Activated CD4-positive, alpha-beta T cell treated with anti-CD3 and anti-CD28 coated beads, Interleukin-2, amount 10 ng/mL, durations not matched to agents 7 days and 5 days (primary cell): ENCODE results near the gene SBF2. TPM values are rescaled to one million over a fixed set of nuclear protein-coding genes. Genes with fewer than 3 reads are reported as not detected.
"Not testable (repeated sequence)": the region's sequence is repeated elsewhere in the genome, so short reads cannot be mapped to it uniquely, and the experiment has no call there.

Source experiments
- CTCF ChIA-PET: fragments of 350-600 bp; sonication (Branson Sonifier 250); formaldehyde crosslinking; loops from one replicate; lab custom pipeline; 2021; ENCODE audit warnings: antibody characterized with exemption; lab: Charles Lee
- POLR2A ChIA-PET: fragments of 350-600 bp; sonication (Branson Sonifier 250); formaldehyde crosslinking; loops from one replicate; lab custom pipeline; 2021; ENCODE audit warnings: antibody characterized with exemption; lab: Charles Lee
- DNase-seq: peaks from one replicate; pipeline ENCODE4 v3.0.0-alpha.2; 2020
- H3K27ac Mint-ChIP-seq: one replicate; pipeline ENCODE4 v1.8.0; 2021; ENCODE audit warnings: mild to moderate bottlenecking, moderate library complexity, mixed read lengths
- H3K27me3 Mint-ChIP-seq: one replicate; pipeline ENCODE4 v1.8.0; 2021; ENCODE audit warnings: mixed read lengths
- H3K36me3 Mint-ChIP-seq: one replicate; pipeline ENCODE4 v1.8.0; 2021; ENCODE audit warnings: low read depth, mixed read lengths
- H3K4me1 Mint-ChIP-seq: one replicate; pipeline ENCODE4 v1.8.0; 2021; ENCODE audit warnings: mixed read lengths
- H3K4me3 Mint-ChIP-seq: one replicate; pipeline ENCODE4 v1.8.0; 2021; ENCODE audit warnings: mild to moderate bottlenecking, moderate library complexity, mixed read lengths
- H3K9me3 Mint-ChIP-seq: one replicate; pipeline ENCODE4 v1.8.0; 2021; ENCODE audit warnings: mixed read lengths
- total RNA-seq, 2 experiments: library from RNA; stranded (reverse); gene quantifications; one replicate each; pipeline ENCODE4 v1.2.3, GENCODE V29; 2021

SBF2 gene
- total RNA-seq, 2 experiments from 2014 or later, result 3.2 to 3.7 TPM

- Mint-ChIP-seq H3K27me3 (no peaks in the 10 kb centered on the region), H3K9me3 (no peaks in the 10 kb centered on the region), H3K36me3 (no peaks in the 10 kb centered on the region), H3K4me3 (no peak overlapping the region), H3K27ac (no peak overlapping the region), H3K4me1 (no peaks in the 10 kb centered on the region)
- CTCF ChIA-PET, result no interaction called here
- DNase-seq, result no peak
- POLR2A ChIA-PET, result no interaction called here
Measured at GRCh38 chr11:9962722-9963121, 331.3 kb downstream of the SBF2 start.

- Mint-ChIP-seq H3K27ac (no peak overlapping the region), H3K27me3 (no peaks in the 10 kb centered on the region)
- CTCF ChIA-PET, result no interaction called here
Measured at GRCh38 chr11:9957072-9957471, 336.9 kb downstream of the SBF2 start.

GRCh38 chr11:9956483-9956882 is 337.5 kb downstream of the SBF2 start:
- Mint-ChIP-seq H3K4me3 (no peak overlapping the region), H3K4me1 (no peaks in the 10 kb centered on the region), H3K27me3 (no peaks in the 10 kb centered on the region), H3K9me3 (no peaks in the 10 kb centered on the region), H3K36me3 (no peaks in the 10 kb centered on the region), H3K27ac (no peak overlapping the region)
- no peak for DNase-seq
- CTCF ChIA-PET, result no interaction called here
- POLR2A ChIA-PET, result no interaction called here

More at GRCh38 chr11:9957072-9957471, 336.9 kb downstream of the SBF2 start:
- DNase-seq, result no peak
- Mint-ChIP-seq H3K36me3 (no peaks in the 10 kb centered on the region), H3K9me3 (no peaks in the 10 kb centered on the region), H3K4me1 (no peaks in the 10 kb centered on the region), H3K4me3 (no peak overlapping the region)
- POLR2A ChIA-PET, result no interaction called here

- Mint-ChIP-seq H3K36me3 (no peaks in the 10 kb centered on the region), H3K4me1 (no peaks in the 10 kb centered on the region), H3K27ac (no peak overlapping the region), H3K4me3 (no peak overlapping the region), H3K27me3 (no peaks in the 10 kb centered on the region), H3K9me3 (no peaks in the 10 kb centered on the region)
- ChIA-PET CTCF (no interaction called here), POLR2A (no interaction called here)
- no peak for DNase-seq
Measured at GRCh38 chr11:9955391-9955790, 338.6 kb downstream of the SBF2 start.

- Mint-ChIP-seq H3K27ac (no peak overlapping the region), H3K4me3 (no peak overlapping the region), H3K9me3 (no peaks in the 10 kb centered on the region), H3K4me1 (no peaks in the 10 kb centered on the region), H3K36me3 (no peaks in the 10 kb centered on the region), H3K27me3 (no peaks in the 10 kb centered on the region)
- no peak for DNase-seq
- ChIA-PET POLR2A (no interaction called here), CTCF (interaction anchor here (0.5 kb wide), 1 partner anchor 225 kb away, joined by 4 read pairs; no protein-coding TSS in a partner anchor)
Measured at GRCh38 chr11:9953994-9954626, 339.9 kb downstream of the SBF2 start.

GRCh38 chr11:9952511-9953196 is 341.4 kb downstream of the SBF2 start:
- CTCF ChIA-PET, result interaction anchor here (0.7 to 1.2 kb wide), 2 partner anchors 12 to 35 kb away, joined by 3 to 4 read pairs; no protein-coding TSS in a partner anchor
- POLR2A ChIA-PET, result no interaction called here
- no peaks in the 10 kb centered on the region for H3K4me1 Mint-ChIP-seq
- no peak overlapping the region for H3K27ac Mint-ChIP-seq
- H3K27me3 Mint-ChIP-seq, result no peaks in the 10 kb centered on the region
- H3K9me3 Mint-ChIP-seq, result no peaks in the 10 kb centered on the region
- no peak for DNase-seq
- H3K4me3 Mint-ChIP-seq, result no peak overlapping the region
- no peaks in the 10 kb centered on the region for H3K36me3 Mint-ChIP-seq

GRCh38 chr11:9951807-9952206 is 342.2 kb downstream of the SBF2 start:
- no peak overlapping the region for H3K27ac Mint-ChIP-seq
- H3K4me1 Mint-ChIP-seq, result no peaks in the 10 kb centered on the region
- DNase-seq, result no peak
- no peak overlapping the region for H3K4me3 Mint-ChIP-seq
- no peaks in the 10 kb centered on the region for H3K27me3 Mint-ChIP-seq
- H3K36me3 Mint-ChIP-seq, result no peaks in the 10 kb centered on the region
- ChIA-PET POLR2A (no interaction called here), CTCF (interaction anchor here (1.2 kb wide), 1 partner anchor 12 kb away, joined by 4 read pairs; no protein-coding TSS in a partner anchor)
- no peaks in the 10 kb centered on the region for H3K9me3 Mint-ChIP-seq

GRCh38 chr11:9950462-9950861 is 343.6 kb downstream of the SBF2 start:
- Mint-ChIP-seq H3K27ac (no peak overlapping the region), H3K9me3 (no peaks in the 10 kb centered on the region), H3K36me3 (no peaks in the 10 kb centered on the region), H3K4me3 (no peak overlapping the region), H3K4me1 (no peaks in the 10 kb centered on the region), H3K27me3 (no peaks in the 10 kb centered on the region)
- no peak for DNase-seq
- ChIA-PET CTCF (no interaction called here), POLR2A (no interaction called here)

GRCh38 chr11:9947231-9947864 is 346.7 kb downstream of the SBF2 start:
- H3K36me3 Mint-ChIP-seq, result no peaks in the 10 kb centered on the region
- no peaks in the 10 kb centered on the region for H3K4me1 Mint-ChIP-seq
- H3K9me3 Mint-ChIP-seq, result no peaks in the 10 kb centered on the region
- H3K27me3 Mint-ChIP-seq, result no peaks in the 10 kb centered on the region
- ChIA-PET CTCF (interaction anchor here (0.5 kb wide), 1 partner anchor 719 kb away, joined by 3 read pairs; no protein-coding TSS in a partner anchor), POLR2A (no interaction called here)
- no peak overlapping the region for H3K4me3 Mint-ChIP-seq
- no peak for DNase-seq
- no peak overlapping the region for H3K27ac Mint-ChIP-seq

GRCh38 chr11:9945680-9946079 is 348.3 kb downstream of the SBF2 start:
- H3K27ac Mint-ChIP-seq, POLR2A ChIA-PET, H3K36me3 Mint-ChIP-seq, CTCF ChIA-PET, H3K27me3 Mint-ChIP-seq, H3K4me1 Mint-ChIP-seq, H3K4me3 Mint-ChIP-seq, DNase-seq, H3K9me3 Mint-ChIP-seq: not testable (repeated sequence)

- Mint-ChIP-seq H3K4me1 (no peaks in the 10 kb centered on the region), H3K36me3 (no peaks in the 10 kb centered on the region), H3K27me3 (no peaks in the 10 kb centered on the region), H3K9me3 (no peaks in the 10 kb centered on the region), H3K4me3 (no peak overlapping the region), H3K27ac (no peak overlapping the region)
- DNase-seq, result no peak
- POLR2A ChIA-PET, result no interaction called here
- CTCF ChIA-PET, result interaction anchor here (0.7 kb wide), 1 partner anchor 1673 kb away, joined by 3 read pairs; no protein-coding TSS in a partner anchor
Measured at GRCh38 chr11:9943386-9944110, 350.5 kb downstream of the SBF2 start.

- Mint-ChIP-seq H3K27me3 (no peaks in the 10 kb centered on the region), H3K4me1 (no peaks in the 10 kb centered on the region), H3K4me3 (no peak overlapping the region), H3K27ac (no peak overlapping the region), H3K9me3 (no peaks in the 10 kb centered on the region), H3K36me3 (no peaks in the 10 kb centered on the region)
- no peak for DNase-seq
- ChIA-PET POLR2A (no interaction called here), CTCF (interaction anchor here (1.2 kb wide), 1 partner anchor 193 kb away, joined by 3 read pairs; no protein-coding TSS in a partner anchor)
Measured at GRCh38 chr11:9941991-9942390, 352.0 kb downstream of the SBF2 start.
